ENCODE data around the gene BLVRB. TPM values are rescaled to one million over a fixed set of nuclear protein-coding genes. Genes with fewer than 3 reads are reported as not detected.
A peak's percentile ranks its signal among the peaks of the same experiment; 100 is the strongest.

Gene BLVRB
- total and polyA plus RNA-seq, 9 of the 15 experiments (the other 6 are each of a cell fraction or from before 2014, with no cell fraction given) = 81.1 to 749 (median 331) TPM

GRCh38 chr19:40416918-40417642, 48.5 kb downstream of the BLVRB start (continued):
- TF ChIP-seq, protein P1, sequence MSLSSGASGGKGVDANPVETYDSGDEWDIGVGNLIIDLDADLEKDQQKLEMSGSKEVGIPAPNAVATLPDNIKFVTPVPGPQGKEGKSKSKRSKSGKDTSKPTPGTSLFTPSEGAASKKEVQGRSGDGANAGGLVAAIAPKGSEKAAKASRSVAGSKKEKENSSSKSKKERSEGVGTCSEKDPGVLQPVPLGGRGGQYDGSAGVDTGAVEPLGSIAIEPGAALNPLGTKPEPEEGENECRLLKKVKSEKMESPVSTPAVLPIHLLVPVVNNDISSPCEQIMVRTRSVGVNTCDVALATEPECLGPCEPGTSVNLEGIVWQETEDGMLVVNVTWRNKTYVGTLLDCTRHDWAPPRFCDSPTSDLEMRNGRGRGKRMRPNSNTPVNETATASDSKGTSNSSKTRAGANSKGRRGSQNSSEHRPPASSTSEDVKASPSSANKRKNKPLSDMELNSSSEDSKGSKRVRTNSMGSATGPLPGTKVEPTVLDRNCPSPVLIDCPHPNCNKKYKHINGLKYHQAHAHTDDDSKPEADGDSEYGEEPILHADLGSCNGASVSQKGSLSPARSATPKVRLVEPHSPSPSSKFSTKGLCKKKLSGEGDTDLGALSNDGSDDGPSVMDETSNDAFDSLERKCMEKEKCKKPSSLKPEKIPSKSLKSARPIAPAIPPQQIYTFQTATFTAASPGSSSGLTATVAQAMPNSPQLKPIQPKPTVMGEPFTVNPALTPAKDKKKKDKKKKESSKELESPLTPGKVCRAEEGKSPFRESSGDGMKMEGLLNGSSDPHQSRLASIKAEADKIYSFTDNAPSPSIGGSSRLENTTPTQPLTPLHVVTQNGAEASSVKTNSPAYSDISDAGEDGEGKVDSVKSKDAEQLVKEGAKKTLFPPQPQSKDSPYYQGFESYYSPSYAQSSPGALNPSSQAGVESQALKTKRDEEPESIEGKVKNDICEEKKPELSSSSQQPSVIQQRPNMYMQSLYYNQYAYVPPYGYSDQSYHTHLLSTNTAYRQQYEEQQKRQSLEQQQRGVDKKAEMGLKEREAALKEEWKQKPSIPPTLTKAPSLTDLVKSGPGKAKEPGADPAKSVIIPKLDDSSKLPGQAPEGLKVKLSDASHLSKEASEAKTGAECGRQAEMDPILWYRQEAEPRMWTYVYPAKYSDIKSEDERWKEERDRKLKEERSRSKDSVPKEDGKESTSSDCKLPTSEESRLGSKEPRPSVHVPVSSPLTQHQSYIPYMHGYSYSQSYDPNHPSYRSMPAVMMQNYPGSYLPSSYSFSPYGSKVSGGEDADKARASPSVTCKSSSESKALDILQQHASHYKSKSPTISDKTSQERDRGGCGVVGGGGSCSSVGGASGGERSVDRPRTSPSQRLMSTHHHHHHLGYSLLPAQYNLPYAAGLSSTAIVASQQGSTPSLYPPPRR (CRISPR knock-in tag; IDR thresholded peaks at IDR 0.05; ENCODE audit: borderline replicate concordance) = no peak; the same call in 1 of the 2 replicates
- no peak for TF ChIP-seq SETDB1 (IDR thresholded peaks at IDR 0.05; ENCODE audit: low read length)
- TF ChIP-seq, protein P2, sequence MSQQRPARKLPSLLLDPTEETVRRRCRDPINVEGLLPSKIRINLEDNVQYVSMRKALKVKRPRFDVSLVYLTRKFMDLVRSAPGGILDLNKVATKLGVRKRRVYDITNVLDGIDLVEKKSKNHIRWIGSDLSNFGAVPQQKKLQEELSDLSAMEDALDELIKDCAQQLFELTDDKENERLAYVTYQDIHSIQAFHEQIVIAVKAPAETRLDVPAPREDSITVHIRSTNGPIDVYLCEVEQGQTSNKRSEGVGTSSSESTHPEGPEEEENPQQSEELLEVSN (IDR thresholded peaks at IDR 0.05; ENCODE audit: borderline replicate concordance in 1 of 2, extremely low read depth in 1 of 2, insufficient read depth in 1 of 2, insufficient read length in 1 of 2, low read depth in 1 of 2, low read length in 1 of 2, poor library complexity in 1 of 2, severe bottlenecking in 1 of 2) = no peak
- peak; percentile 89 for TF ChIP-seq CBFB (CRISPR knock-in tag; IDR thresholded peaks at IDR 0.05)
- TF ChIP-seq ZSCAN29 (IDR thresholded peaks at IDR 0.05) = no peak
- TF ChIP-seq SMARCA4 (IDR thresholded peaks at IDR 0.05) = peak; percentile 98
- TF ChIP-seq DMBX1 (CRISPR knock-in tag; IDR thresholded peaks at IDR 0.05; ENCODE audit: borderline replicate concordance) = no peak
- TF ChIP-seq ZNF175 (CRISPR knock-in tag; IDR thresholded peaks at IDR 0.05; ENCODE audit: low read depth) = no peak
- TF ChIP-seq, protein P3, sequence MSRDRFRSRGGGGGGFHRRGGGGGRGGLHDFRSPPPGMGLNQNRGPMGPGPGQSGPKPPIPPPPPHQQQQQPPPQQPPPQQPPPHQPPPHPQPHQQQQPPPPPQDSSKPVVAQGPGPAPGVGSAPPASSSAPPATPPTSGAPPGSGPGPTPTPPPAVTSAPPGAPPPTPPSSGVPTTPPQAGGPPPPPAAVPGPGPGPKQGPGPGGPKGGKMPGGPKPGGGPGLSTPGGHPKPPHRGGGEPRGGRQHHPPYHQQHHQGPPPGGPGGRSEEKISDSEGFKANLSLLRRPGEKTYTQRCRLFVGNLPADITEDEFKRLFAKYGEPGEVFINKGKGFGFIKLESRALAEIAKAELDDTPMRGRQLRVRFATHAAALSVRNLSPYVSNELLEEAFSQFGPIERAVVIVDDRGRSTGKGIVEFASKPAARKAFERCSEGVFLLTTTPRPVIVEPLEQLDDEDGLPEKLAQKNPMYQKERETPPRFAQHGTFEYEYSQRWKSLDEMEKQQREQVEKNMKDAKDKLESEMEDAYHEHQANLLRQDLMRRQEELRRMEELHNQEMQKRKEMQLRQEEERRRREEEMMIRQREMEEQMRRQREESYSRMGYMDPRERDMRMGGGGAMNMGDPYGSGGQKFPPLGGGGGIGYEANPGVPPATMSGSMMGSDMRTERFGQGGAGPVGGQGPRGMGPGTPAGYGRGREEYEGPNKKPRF (IDR thresholded peaks at IDR 0.05; ENCODE audit: low read depth, low read length) = no peak
- TF ChIP-seq, protein P4, sequence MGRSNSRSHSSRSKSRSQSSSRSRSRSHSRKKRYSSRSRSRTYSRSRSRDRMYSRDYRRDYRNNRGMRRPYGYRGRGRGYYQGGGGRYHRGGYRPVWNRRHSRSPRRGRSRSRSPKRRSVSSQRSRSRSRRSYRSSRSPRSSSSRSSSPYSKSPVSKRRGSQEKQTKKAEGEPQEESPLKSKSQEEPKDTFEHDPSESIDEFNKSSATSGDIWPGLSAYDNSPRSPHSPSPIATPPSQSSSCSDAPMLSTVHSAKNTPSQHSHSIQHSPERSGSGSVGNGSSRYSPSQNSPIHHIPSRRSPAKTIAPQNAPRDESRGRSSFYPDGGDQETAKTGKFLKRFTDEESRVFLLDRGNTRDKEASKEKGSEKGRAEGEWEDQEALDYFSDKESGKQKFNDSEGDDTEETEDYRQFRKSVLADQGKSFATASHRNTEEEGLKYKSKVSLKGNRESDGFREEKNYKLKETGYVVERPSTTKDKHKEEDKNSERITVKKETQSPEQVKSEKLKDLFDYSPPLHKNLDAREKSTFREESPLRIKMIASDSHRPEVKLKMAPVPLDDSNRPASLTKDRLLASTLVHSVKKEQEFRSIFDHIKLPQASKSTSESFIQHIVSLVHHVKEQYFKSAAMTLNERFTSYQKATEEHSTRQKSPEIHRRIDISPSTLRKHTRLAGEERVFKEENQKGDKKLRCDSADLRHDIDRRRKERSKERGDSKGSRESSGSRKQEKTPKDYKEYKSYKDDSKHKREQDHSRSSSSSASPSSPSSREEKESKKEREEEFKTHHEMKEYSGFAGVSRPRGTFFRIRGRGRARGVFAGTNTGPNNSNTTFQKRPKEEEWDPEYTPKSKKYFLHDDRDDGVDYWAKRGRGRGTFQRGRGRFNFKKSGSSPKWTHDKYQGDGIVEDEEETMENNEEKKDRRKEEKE (IDR thresholded peaks at IDR 0.05; ENCODE audit: borderline replicate concordance in 1 of 2, control insufficient read depth in 1 of 2, low read depth in 2 of 2, low read length in 1 of 2) = no peak
- TF ChIP-seq, protein P5, sequence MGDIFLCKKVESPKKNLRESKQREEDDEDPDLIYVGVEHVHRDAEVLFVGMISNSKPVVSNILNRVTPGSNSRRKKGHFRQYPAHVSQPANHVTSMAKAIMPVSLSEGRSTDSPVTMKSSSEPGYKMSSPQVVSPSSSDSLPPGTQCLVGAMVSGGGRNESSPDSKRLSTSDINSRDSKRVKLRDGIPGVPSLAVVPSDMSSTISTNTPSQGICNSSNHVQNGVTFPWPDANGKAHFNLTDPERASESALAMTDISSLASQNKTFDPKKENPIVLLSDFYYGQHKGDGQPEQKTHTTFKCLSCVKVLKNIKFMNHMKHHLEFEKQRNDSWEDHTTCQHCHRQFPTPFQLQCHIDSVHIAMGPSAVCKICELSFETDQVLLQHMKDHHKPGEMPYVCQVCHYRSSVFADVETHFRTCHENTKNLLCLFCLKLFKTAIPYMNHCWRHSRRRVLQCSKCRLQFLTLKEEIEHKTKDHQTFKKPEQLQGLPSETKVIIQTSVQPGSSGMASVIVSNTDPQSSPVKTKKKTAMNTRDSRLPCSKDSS (IDR thresholded peaks at IDR 0.05; ENCODE audit: low read depth, partially characterized antibody) = no peak
- TF ChIP-seq ETV1 (tag; conservative IDR thresholded peaks at IDR 0.05; ENCODE audit: low read depth) = peak; percentile 89

All from K562 (cell line).